T-helper 2 cell treated with Interferon-gamma antibody and Interleukin-4, amounts not matched to agents 5 μg/mL and 100 μg/mL, for 36 hours (primary cell): ENCODE data around the gene LPXN.
A peak's percentile ranks its signal among the peaks of the same experiment; 100 is the strongest.

Source experiments
- DNase-seq: peaks from one replicate; pipeline ENCODE4 v3.0.0; 2021; ENCODE audit warnings: low spot score
- H3K27ac Mint-ChIP-seq: one replicate; pipeline ENCODE4 v1.8.0; 2021; ENCODE audit warnings: mild to moderate bottlenecking, mixed read lengths
- H3K27me3 Mint-ChIP-seq: one replicate; pipeline ENCODE4 v1.8.0; 2021; ENCODE audit warnings: low read depth, mixed read lengths
- H3K36me3 Mint-ChIP-seq: one replicate; pipeline ENCODE4 v1.8.0; 2021; ENCODE audit warnings: low read depth, mixed read lengths
- H3K4me1 Mint-ChIP-seq: one replicate; pipeline ENCODE4 v1.8.0; 2021; ENCODE audit warnings: low read depth, mixed read lengths
- H3K4me3 Mint-ChIP-seq: one replicate; pipeline ENCODE4 v1.8.0; 2022; ENCODE audit warnings: mild to moderate bottlenecking, moderate library complexity, mixed read lengths
- H3K9me3 Mint-ChIP-seq: one replicate; pipeline ENCODE4 v1.8.0; 2021; ENCODE audit warnings: mixed read lengths

The LPXN gene

DNA sequence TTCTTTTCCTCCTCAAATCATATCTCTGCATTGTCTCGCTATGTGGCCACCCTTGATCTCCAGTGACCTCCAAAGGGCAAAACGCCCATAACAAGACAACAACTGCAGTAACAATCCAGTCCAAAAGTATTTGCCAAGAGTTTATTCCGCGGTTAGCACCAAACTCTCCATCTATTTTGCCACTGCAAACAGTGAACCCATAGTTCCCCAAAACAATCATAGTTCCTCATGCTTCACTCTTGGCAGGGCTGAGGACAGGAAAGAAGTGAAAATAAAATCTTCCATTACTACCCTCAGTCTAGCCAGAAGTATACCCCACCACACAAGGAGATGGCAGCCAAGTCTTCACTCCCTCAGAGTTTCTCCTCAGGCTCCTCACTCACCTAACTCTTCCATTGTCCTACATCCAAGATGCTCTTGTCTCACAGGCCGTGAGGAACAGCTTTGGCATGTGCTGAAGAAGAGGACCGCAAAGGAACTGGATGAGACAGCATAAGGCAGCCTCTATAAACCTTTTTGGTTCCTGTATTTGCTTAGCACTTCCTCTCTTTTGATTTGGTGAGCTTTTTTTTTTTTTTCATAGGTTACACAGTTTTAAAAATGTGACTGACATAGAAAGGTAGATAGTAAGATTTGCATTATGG, at the start of gene LPXN:
TSS of gene LPXN (minus strand) at position 480 of the 644 bp plus-strand sequence. CDS start at position 396, 84 bp downstream.
- Mint-ChIP-seq H3K27ac (peak within 1 kb of the TSS; percentile 100), H3K4me1 (peaks cover 34% of the 10 kb centered on the region), H3K9me3 (no peaks in the 10 kb centered on the region), H3K4me3 (peak within 1 kb of the TSS; percentile 90), H3K36me3 (peaks cover 35% of the 10 kb centered on the region), H3K27me3 (no peaks in the 10 kb centered on the region)
- DNase-seq = peak; percentile 38

DNA sequence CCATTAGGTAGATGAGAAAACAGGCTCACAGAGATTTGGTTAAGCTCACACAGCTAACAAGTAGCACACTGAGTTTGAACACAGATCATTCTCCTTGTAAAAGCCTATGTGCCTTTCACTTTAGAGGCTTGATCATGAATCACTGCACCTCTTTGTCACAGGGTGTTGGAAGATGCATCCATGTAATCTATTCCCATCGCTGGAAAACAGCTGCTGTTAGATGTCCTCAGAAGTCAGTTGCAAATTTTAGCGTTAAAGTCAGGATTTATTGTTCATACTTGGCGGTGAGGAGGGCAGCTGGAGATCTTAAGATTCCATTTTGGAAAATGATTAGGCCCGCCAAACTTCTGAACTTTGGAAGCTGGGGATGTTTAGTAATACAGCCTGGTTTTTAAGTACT, 49.4 kb upstream of the LPXN start:
- no peak for DNase-seq
- Mint-ChIP-seq H3K27ac (no peak overlapping the region), H3K27me3 (no peaks in the 10 kb centered on the region), H3K4me1 (peaks cover 14% of the 10 kb centered on the region), H3K9me3 (no peaks in the 10 kb centered on the region), H3K36me3 (peaks cover 45% of the 10 kb centered on the region), H3K4me3 (no peak overlapping the region)

- no peak within 1 kb of the TSS for H3K4me3 Mint-ChIP-seq
- no peak for DNase-seq
- H3K9me3 Mint-ChIP-seq = no peaks in the 10 kb centered on the region
- H3K36me3 Mint-ChIP-seq = peaks cover 64% of the 10 kb centered on the region
- peak within 1 kb of the TSS; percentile 17 for H3K27ac Mint-ChIP-seq
- peaks cover 18% of the 10 kb centered on the region for H3K4me1 Mint-ChIP-seq
- no peaks in the 10 kb centered on the region for H3K27me3 Mint-ChIP-seq
These were observed 46.7 kb upstream of the LPXN start, which contains the start of gene CNTF for GRCh38 chr11:58622344-58622743. Gene CNTF (plus strand): TSS chr11:58622665. CDS start chr11:58622753, 88 bp downstream.

- H3K4me3 Mint-ChIP-seq = no peak overlapping the region
- H3K36me3 Mint-ChIP-seq = peaks cover 67% of the 10 kb centered on the region
- no peak for DNase-seq
- H3K27me3 Mint-ChIP-seq = no peaks in the 10 kb centered on the region
- H3K27ac Mint-ChIP-seq = peak overlapping the region; percentile 15
- peaks cover 15% of the 10 kb centered on the region for H3K4me1 Mint-ChIP-seq
- H3K9me3 Mint-ChIP-seq = no peaks in the 10 kb centered on the region
These were observed 46.1 kb upstream of the LPXN start for GRCh38 chr11:58621586-58622262.

DNA sequence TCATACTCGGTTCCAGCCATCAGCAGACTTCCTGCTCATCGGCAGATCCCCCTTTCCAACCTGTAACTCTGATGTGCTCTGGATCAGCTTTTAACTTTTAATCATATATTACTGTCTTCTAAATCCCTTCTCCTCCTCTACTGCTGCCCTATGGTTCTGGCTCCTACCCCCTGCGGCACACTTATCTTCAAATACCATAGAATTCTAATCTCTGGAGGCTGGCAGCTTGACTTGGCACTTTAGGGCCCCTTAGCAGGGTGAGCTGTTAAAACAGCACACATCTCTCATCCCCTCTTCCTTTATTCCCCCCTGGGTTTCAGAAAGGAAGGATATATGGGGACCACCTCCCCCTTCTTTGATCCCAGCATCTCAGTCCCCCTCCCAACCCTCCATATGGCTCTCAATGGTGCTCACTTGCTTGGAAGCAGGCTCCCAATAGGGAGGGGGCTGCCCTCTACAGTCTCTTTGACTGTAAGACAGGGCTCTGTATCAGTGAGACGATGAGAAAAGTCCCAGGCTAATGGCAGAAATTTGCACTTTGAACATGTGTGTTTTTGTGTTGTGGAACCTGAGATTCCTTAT, 42.4 kb upstream of the LPXN start:
- H3K27ac Mint-ChIP-seq = no peak overlapping the region
- peaks cover 77% of the 10 kb centered on the region for H3K36me3 Mint-ChIP-seq
- no peaks in the 10 kb centered on the region for H3K9me3 Mint-ChIP-seq
- H3K27me3 Mint-ChIP-seq = no peaks in the 10 kb centered on the region
- H3K4me3 Mint-ChIP-seq = no peak overlapping the region
- peaks cover 13% of the 10 kb centered on the region for H3K4me1 Mint-ChIP-seq
- DNase-seq = no peak

GRCh38 chr11:58616594-58616993, 40.9 kb upstream of the LPXN start:
- H3K27me3 Mint-ChIP-seq = no peaks in the 10 kb centered on the region
- no peak overlapping the region for H3K4me3 Mint-ChIP-seq
- no peaks in the 10 kb centered on the region for H3K9me3 Mint-ChIP-seq
- H3K27ac Mint-ChIP-seq = no peak overlapping the region
- peaks cover 78% of the 10 kb centered on the region for H3K36me3 Mint-ChIP-seq
- H3K4me1 Mint-ChIP-seq = peaks cover 12% of the 10 kb centered on the region
- DNase-seq = no peak

GRCh38 chr11:58615559-58615958, 39.9 kb upstream of the LPXN start:
- Mint-ChIP-seq H3K9me3 (no peaks in the 10 kb centered on the region), H3K27ac (no peak overlapping the region), H3K27me3 (no peaks in the 10 kb centered on the region), H3K4me3 (no peak overlapping the region), H3K36me3 (peaks cover 83% of the 10 kb centered on the region), H3K4me1 (peaks cover 15% of the 10 kb centered on the region)
- no peak for DNase-seq

- H3K4me1 Mint-ChIP-seq = peaks cover 20% of the 10 kb centered on the region
- H3K27ac Mint-ChIP-seq = no peak overlapping the region
- H3K36me3 Mint-ChIP-seq = peaks cover 78% of the 10 kb centered on the region
- H3K27me3 Mint-ChIP-seq = no peaks in the 10 kb centered on the region
- H3K4me3 Mint-ChIP-seq = no peak overlapping the region
- no peak for DNase-seq
- H3K9me3 Mint-ChIP-seq = no peaks in the 10 kb centered on the region
These were observed 37.6 kb upstream of the LPXN start for GRCh38 chr11:58613228-58613627.

DNA sequence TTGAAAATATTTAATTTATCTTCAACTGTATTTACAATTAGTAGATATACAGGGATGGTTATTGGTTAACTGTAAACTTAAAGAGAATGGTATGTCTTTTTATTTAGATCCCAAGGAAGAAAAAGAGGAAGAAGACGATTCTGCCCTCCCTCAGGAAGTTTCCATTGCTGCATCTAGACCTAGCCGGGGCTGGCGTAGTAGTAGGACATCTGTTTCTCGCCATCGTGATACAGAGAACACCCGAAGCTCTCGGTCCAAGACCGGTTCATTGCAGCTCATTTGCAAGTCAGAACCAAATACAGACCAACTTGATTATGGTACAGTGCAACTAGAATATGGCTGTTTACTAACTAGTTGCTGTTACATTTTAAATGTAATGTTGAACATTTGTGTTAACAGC, 34.1 kb upstream of the LPXN start:
- H3K36me3 Mint-ChIP-seq = peaks cover 60% of the 10 kb centered on the region
- peaks cover 37% of the 10 kb centered on the region for H3K4me1 Mint-ChIP-seq
- H3K4me3 Mint-ChIP-seq = no peak overlapping the region
- no peak for DNase-seq
- no peaks in the 10 kb centered on the region for H3K9me3 Mint-ChIP-seq
- no peak overlapping the region for H3K27ac Mint-ChIP-seq
- no peaks in the 10 kb centered on the region for H3K27me3 Mint-ChIP-seq

DNA sequence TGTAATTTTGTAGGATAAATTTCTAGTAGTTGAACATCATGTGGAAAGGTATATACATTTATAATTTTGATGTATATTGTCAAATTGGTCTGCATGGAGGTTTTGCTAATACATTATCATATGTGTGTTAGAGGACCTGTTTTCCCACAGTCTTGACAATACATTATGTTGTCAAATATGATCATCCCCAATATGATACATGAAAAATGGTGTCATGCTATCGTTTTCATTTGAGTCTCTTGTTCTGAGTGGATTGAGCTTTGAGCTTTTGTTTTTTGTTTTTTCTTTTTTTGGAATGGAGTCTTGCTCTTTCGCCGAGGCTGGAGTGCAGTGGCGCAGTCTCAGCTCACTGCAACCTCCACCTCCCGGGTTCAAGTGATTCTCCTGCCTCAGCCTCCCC, 32.7 kb upstream of the LPXN start:
- peaks cover 44% of the 10 kb centered on the region for H3K4me1 Mint-ChIP-seq
- no peaks in the 10 kb centered on the region for H3K9me3 Mint-ChIP-seq
- H3K27ac Mint-ChIP-seq = no peak overlapping the region
- H3K27me3 Mint-ChIP-seq = no peaks in the 10 kb centered on the region
- H3K4me3 Mint-ChIP-seq = no peak overlapping the region
- H3K36me3 Mint-ChIP-seq = peaks cover 60% of the 10 kb centered on the region
- DNase-seq = no peak

DNA sequence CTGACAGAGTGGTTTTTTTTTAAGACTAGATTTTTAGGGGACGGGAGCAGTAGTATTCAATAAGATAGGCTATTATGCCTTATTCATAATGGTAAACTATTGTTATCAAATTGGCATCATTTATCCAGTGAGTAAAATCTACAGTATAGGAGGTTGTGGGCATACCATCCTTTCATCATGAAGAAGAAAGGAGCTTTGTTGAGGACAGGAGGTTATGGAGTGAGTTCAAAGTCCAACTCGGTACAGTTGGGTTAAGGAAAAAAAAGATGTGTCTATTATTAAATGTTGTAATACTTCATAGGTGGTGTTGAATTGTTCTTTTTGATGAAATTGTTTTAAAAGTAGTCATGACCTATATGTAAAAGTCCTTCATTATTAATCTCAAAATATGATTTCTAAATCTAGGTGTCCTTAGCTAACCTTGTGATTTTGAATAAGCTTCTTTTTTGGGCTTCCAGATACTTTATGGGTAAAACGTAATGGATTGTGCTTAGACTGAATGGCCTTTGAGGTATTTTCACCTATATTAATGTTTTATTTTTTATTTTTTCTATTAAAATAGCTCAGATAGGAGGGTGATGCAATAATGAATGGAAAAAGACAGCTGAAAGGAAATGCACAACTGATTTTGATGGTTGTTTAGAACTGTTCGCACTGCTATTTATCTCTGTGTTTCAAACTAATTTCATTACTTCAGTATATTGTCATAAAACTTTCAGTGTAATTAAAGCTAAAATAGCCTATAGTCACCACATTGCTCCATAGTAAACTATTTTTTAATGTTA, 31.5 kb upstream of the LPXN start:
- Mint-ChIP-seq H3K36me3 (peaks cover 58% of the 10 kb centered on the region), H3K27ac (no peak overlapping the region), H3K4me3 (no peak overlapping the region), H3K9me3 (no peaks in the 10 kb centered on the region), H3K4me1 (peaks cover 50% of the 10 kb centered on the region), H3K27me3 (no peaks in the 10 kb centered on the region)
- no peak for DNase-seq

GRCh38 chr11:58600510-58600909, 24.9 kb upstream of the LPXN start:
- peaks cover 59% of the 10 kb centered on the region for H3K36me3 Mint-ChIP-seq
- H3K9me3 Mint-ChIP-seq = no peaks in the 10 kb centered on the region
- no peaks in the 10 kb centered on the region for H3K27me3 Mint-ChIP-seq
- H3K4me1 Mint-ChIP-seq = peaks cover 72% of the 10 kb centered on the region
- no peak overlapping the region for H3K4me3 Mint-ChIP-seq
- no peak overlapping the region for H3K27ac Mint-ChIP-seq
- DNase-seq = no peak

- Mint-ChIP-seq H3K27me3 (no peaks in the 10 kb centered on the region), H3K9me3 (no peaks in the 10 kb centered on the region), H3K4me1 (peaks cover 66% of the 10 kb centered on the region), H3K4me3 (peak overlapping the region; percentile 11), H3K27ac (peak overlapping the region; percentile 55), H3K36me3 (peaks cover 52% of the 10 kb centered on the region)
- DNase-seq = no peak
These were observed 22.0 kb upstream of the LPXN start for GRCh38 chr11:58597486-58598144.
